GM12873 (cell line): ENCODE data around the gene TMOD2.

ENCODE experiments used
- CTCF ChIP-seq: IDR thresholded peaks from 2 replicates; pipeline ENCODE4 v1.5.1; 2012; ENCODE audit warnings: low read depth, mild to moderate bottlenecking, moderate library complexity, low read length, control low read depth; ENCODE audit not compliant: insufficient read depth; ENCODE audit errors: missing control alignments

The TMOD2 gene

GRCh38 chr15:51751697-51752683 lies 593 bp downstream of the TMOD2 start:
- TF ChIP-seq CTCF, result no peak

- TF ChIP-seq CTCF, result no peak
Measured at GRCh38 chr15:51752888-51753287, 1.5 kb downstream of the TMOD2 start.

GRCh38 chr15:51754267-51754666 lies 2.9 kb downstream of the TMOD2 start:
- no peak for TF ChIP-seq CTCF

- no peak for TF ChIP-seq CTCF
Measured at GRCh38 chr15:51755790-51756189, 4.4 kb downstream of the TMOD2 start.

GRCh38 chr15:51756482-51756881 lies 5.1 kb downstream of the TMOD2 start:
- TF ChIP-seq CTCF, result no peak

GRCh38 chr15:51757450-51757849 lies 6.1 kb downstream of the TMOD2 start:
- no peak for TF ChIP-seq CTCF

GRCh38 chr15:51758645-51759044 lies 7.2 kb downstream of the TMOD2 start:
- no peak for TF ChIP-seq CTCF
